ENCODE measurements around the gene RIPK3.
"Not testable (repeated sequence)": the region's sequence is repeated elsewhere in the genome, so short reads cannot be mapped to it uniquely, and the experiment has no call there.

RIPK3 gene

DNA sequence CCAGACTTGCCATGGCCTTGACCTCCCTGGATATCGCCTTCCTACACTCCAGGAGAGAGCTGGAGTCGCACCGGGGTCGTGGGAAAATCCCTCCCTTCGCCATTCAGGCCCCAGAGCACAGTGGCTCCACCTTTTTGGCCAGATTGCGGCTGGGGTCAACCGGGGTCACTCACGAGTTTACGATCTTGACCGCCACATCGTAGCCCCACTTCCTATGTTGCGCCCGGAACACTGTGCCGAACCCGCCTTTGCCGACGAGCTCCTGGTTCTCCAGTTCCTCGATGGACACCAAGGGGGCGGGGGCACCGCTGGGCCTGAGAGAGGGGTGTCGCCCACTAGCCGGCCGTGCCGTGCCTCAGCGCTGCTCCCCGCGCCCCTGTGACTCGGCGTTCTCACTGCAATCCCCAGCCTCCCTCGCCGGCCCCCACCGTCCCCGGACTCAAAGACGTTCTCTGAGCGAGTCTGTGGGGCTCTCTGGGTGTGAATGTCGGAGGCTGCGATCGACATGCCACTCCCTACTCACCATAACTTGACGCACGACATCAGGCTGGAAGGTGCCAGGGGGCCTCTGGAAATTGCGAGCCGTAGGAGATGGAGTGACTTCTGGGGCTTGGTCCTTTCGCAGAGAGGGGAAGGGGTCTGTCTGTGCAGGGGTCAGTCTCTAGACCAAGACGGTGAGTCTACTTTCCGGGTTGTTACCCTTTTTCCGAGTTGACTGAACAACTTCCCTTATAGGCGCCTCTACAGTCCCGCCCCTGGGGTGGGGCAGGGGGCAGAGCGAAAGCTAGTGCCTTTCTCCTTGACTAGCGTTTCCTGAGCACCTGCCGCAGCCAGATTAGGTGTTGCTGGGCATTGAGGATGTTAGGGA lies at the start of gene RIPK3:
Gene RIPK3 (minus strand): TSS at position 708 of the 868 bp plus-strand sequence. CDS start 165 bp downstream, at position 543.
- DNase-seq (ENCODE audit: low spot score), result peak; percentile 54

- DNase-seq (ENCODE audit: low spot score), result no peak
These were observed 49.5 kb upstream of the RIPK3 start for GRCh38 chr14:24389226-24389848.

GRCh38 chr14:24388474-24389179 lies 48.8 kb upstream of the RIPK3 start:
- no peak for DNase-seq (ENCODE audit: low spot score)

- DNase-seq (ENCODE audit: low spot score), result not testable (repeated sequence)
These were observed 47.8 kb upstream of the RIPK3 start for GRCh38 chr14:24387579-24387978.

DNA sequence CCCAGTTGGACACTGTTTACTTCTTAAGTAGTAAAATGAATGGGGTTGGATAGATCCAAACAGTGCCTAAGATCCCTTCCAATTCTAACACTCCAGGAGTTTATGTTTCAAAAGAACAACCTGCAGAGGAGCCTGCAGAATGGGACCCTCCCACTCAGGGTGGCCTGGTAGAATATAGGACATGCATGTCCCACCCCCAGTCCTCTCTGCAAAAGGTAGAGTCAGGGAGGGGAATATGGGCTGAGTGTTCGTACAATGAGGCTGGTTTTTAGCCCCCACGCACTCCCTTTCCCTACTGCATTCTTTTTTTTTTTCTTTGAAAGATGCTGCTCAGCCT lies 47.2 kb upstream of the RIPK3 start:
- no peak for DNase-seq (ENCODE audit: low spot score)

DNA sequence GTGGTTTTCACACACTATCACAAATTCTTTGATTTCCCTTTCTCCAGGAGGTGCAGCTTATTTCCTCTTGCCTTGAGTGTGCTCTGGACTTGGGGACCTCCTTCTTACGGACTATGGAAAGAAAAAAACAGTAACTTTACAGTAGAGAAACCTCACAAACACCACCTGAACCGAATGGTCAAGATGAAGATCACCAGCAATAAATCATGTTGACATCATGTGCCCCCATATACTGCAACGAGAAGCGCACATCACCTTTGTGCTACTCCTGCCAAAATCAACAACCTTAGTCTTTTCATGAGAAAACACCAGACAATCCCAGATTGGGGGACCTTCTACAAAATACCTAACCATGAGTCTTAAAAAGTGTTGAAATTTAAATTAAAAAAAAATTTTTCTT lies 45.7 kb upstream of the RIPK3 start:
- no peak for DNase-seq (ENCODE audit: low spot score)

GRCh38 chr14:24384169-24384568 lies 44.4 kb upstream of the RIPK3 start:
- DNase-seq (ENCODE audit: low spot score), result no peak

- DNase-seq (ENCODE audit: low spot score), result no peak
These were observed 42.2 kb upstream of the RIPK3 start for GRCh38 chr14:24382064-24382371.

DNA sequence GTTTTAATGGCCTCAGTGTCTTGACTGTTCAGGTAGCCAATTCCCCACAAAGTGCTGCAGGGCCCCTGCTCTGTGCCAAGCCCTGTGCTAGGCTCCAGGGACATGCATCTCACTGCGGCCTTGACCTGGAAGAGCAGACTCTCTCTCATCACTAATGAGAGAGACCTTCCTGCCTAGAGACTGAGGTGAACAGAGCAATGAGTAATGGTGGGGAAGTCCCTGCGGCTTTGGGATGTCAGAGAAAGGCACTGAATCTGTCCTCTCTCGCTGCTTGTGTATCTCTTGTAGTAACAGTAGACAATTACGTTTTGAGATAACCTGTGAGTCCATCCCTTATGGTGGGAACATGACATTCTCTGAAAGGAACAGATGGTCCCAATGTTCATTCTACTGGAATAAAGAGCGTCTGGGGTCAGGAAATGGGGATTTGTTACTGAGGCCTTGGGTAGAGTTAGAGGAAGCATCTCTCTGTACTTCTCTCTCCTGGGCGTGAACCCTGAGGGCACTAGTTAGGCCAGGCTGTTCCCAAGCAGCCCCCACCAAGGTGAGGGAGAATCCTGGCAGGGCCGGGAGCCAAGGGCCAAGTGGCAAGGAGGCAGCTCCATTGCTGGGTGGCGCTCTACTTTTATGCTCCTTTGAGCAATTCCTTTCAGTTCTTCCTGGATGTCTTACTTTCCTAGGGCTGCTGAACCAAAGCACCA lies 41.7 kb upstream of the RIPK3 start:
- no peak for DNase-seq (ENCODE audit: low spot score)

- DNase-seq (ENCODE audit: low spot score), result no peak
These were observed 40.3 kb upstream of the RIPK3 start for GRCh38 chr14:24379907-24380730.

DNA sequence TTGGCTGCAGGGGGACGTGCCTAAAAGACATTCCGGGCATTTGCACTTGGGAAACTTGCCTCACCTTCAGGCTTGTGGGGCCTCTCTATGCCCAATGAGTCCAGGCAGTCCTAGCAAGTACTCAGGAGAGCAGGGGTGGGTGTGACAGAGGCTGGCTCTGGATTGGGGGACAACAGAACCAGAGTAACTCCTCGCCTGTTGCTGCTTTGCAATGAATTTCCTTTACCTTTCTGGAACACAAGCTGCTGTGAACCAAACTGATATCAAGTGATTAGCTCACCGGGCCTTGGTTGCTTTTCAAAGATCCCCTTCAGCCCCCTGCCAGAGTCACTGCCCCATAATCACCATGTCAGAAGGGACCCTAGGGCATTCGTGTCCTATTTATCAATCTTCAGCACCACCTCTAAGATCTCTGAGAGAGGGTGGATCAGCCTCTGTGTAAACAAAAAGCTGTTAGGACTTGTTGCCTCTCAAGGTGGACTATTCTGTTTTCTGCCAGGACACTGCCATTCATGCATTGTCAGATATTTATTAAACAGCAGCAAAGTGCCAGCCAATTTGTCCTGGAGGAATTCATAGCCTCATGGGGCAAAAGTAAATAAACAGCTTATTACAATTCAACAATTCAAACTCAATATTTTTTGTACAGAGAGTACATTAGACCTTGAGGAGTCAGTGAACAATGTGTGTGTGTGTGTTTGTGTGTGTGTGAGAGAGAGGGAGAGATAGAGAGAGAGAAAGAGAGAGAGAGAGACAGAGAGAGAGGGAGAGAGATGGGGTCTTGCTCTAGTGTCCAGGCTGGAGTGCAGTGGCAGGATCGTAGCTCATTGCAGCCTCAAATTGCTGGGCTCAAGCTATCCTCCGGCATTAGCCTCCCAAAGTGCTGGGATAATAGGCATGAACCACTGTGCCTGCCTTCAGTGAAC lies 39.5 kb upstream of the RIPK3 start:
- no peak for DNase-seq (ENCODE audit: low spot score)

GRCh38 chr14:24378327-24378726 lies 38.5 kb upstream of the RIPK3 start:
- no peak for DNase-seq (ENCODE audit: low spot score)

DNA sequence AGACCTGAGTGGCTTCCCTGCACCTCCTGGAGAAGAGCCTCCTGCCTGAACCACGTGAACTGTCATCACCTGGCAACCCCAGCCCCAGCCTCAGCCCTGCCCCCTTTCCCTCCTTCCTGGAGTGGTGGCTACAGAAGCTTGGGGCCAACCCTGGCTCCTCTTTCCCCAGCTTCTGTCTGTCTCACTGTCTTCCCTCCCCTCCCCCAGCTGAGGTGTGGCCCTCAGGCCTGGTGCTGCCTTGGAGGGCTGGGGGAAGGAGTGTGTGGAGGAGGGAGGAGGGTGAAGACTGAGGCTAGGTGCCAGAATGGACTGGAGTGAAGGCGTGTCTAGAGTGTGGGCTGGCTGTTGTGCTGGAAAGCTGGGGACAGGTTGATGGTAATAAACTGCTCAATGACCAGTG lies 37.9 kb upstream of the RIPK3 start:
- no peak for DNase-seq (ENCODE audit: low spot score)

GRCh38 chr14:24377126-24377525 lies 37.3 kb upstream of the RIPK3 start:
- no peak for DNase-seq (ENCODE audit: low spot score)

- DNase-seq (ENCODE audit: low spot score), result peak; percentile 70
These were observed 36.8 kb upstream of the RIPK3 start for GRCh38 chr14:24376448-24377070.

GRCh38 chr14:24372701-24373416 lies 33.1 kb upstream of the RIPK3 start:
- no peak for DNase-seq (ENCODE audit: low spot score)

- not testable (repeated sequence) for DNase-seq (ENCODE audit: low spot score)
These were observed 31.8 kb upstream of the RIPK3 start for GRCh38 chr14:24371605-24372004.

DNA sequence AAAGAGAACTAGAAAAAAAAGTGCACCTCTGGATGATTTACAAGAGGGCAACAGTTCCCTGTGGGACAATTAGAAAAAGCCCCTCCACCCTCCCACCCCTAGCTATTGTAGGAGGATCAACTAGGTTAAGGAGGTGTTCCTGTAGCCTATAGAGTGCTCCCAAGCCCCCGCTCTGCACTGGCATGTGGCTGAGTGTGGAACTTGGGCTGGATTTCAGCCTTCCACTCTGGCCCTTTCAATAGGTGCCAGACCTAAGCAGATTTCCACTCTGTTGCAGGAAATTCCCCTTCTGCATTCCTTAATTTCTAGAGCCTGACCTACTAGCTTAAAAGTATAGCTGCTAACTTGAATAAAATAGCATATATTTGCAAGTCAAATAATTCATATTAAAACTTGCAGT lies 31.0 kb upstream of the RIPK3 start:
- DNase-seq (ENCODE audit: low spot score), result no peak

DNA sequence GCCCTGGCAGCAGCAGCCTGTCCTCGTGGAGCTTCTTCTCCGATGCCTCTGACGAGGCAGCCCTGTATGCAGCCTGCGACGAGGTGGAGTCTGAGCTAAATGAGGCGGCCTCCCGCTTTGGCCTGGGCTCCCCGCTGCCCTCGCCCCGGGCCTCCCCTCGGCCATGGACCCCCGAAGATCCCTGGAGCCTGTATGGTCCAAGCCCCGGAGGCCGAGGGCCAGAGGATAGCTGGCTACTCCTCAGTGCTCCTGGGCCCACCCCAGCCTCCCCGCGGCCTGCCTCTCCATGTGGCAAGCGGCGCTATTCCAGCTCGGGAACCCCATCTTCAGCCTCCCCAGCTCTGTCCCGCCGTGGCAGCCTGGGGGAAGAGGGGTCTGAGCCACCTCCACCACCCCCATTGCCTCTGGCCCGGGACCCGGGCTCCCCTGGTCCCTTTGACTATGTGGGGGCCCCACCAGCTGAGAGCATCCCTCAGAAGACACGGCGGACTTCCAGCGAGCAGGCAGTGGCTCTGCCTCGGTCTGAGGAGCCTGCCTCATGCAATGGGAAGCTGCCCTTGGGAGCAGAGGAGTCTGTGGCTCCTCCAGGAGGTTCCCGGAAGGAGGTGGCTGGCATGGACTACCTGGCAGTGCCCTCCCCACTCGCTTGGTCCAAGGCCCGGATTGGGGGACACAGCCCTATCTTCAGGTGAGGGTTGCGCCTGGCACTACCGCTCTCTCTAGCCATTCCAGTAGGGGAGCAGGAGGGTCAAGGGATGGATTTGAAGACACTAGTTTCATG lies 30.3 kb upstream of the RIPK3 start:
- DNase-seq (ENCODE audit: low spot score), result no peak

Data from iPS-NIHi11 (cell line).